ENCODE data around the gene MACROD2. TPM values are rescaled to one million over a fixed set of nuclear protein-coding genes. Genes with fewer than 3 reads are reported as not detected.
A peak's percentile ranks its signal among the peaks of the same experiment; 100 is the strongest.

Gene MACROD2
- total RNA-seq, 1 donor, result 1.3 TPM

GRCh38 chr20:14412065-14412681, 416.9 kb downstream of the MACROD2 start:
- TF ChIP-seq CTCF (IDR thresholded peaks at IDR 0.05; ENCODE audit: insufficient read depth, low read length), result no peak
- DNase-seq (ENCODE audit: low read depth), result no peak
- H3K4me3 ChIP-seq (ENCODE audit: low read depth, low read length), result no peak overlapping the region

- DNase-seq (ENCODE audit: low read depth), result no peak
- no peak for TF ChIP-seq CTCF (IDR thresholded peaks at IDR 0.05; ENCODE audit: insufficient read depth, low read length)
- H3K4me3 ChIP-seq (ENCODE audit: low read depth, low read length), result no peak overlapping the region
Measured at GRCh38 chr20:14413835-14414234, 418.5 kb downstream of the MACROD2 start.

GRCh38 chr20:14414560-14414959, 419.2 kb downstream of the MACROD2 start:
- no peak overlapping the region for H3K4me3 ChIP-seq (ENCODE audit: low read depth, low read length)
- no peak for TF ChIP-seq CTCF (IDR thresholded peaks at IDR 0.05; ENCODE audit: insufficient read depth, low read length)
- no peak for DNase-seq (ENCODE audit: low read depth)

GRCh38 chr20:14415467-14415866, 420.2 kb downstream of the MACROD2 start:
- DNase-seq (ENCODE audit: low read depth), result no peak
- TF ChIP-seq CTCF (IDR thresholded peaks at IDR 0.05; ENCODE audit: insufficient read depth, low read length), result no peak

GRCh38 chr20:14418376-14418775, 423.1 kb downstream of the MACROD2 start:
- peak; percentile 30 for DNase-seq (ENCODE audit: low read depth)

More at GRCh38 chr20:14415467-14415866, 420.2 kb downstream of the MACROD2 start:
- H3K4me3 ChIP-seq (ENCODE audit: low read depth, low read length), result no peak overlapping the region

GRCh38 chr20:14422892-14423291, 427.6 kb downstream of the MACROD2 start:
- no peak for DNase-seq (ENCODE audit: low read depth)
- no peak overlapping the region for H3K4me3 ChIP-seq (ENCODE audit: low read depth, low read length)
- no peak for TF ChIP-seq CTCF (IDR thresholded peaks at IDR 0.05; ENCODE audit: insufficient read depth, low read length)

More at GRCh38 chr20:14418376-14418775, 423.1 kb downstream of the MACROD2 start:
- H3K4me3 ChIP-seq (ENCODE audit: low read depth, low read length), result no peak overlapping the region
- TF ChIP-seq CTCF (IDR thresholded peaks at IDR 0.05; ENCODE audit: insufficient read depth, low read length), result no peak

- no peak overlapping the region for H3K4me3 ChIP-seq (ENCODE audit: low read depth, low read length)
- no peak for DNase-seq (ENCODE audit: low read depth)
- no peak for TF ChIP-seq CTCF (IDR thresholded peaks at IDR 0.05; ENCODE audit: insufficient read depth, low read length)
Measured at GRCh38 chr20:14431568-14431967, 436.3 kb downstream of the MACROD2 start.
